HepG2 (cell line): ENCODE data around the gene FCRLA. TPM values are rescaled to one million over a fixed set of nuclear protein-coding genes. Genes with fewer than 3 reads are reported as not detected.
A peak's percentile ranks its signal among the peaks of the same experiment; 100 is the strongest.

ENCODE experiments used
- ARNT2 ChIP-seq: sonication (generic); formaldehyde crosslinking; IDR thresholded peaks from 2 replicates; pipeline ENCODE4 v1.8.0; 2022; ENCODE audit warnings: mild to moderate bottlenecking, low read depth, missing genetic modification reagents, moderate library complexity
- KMT2B ChIP-seq: IDR thresholded peaks from 2 replicates; pipeline ENCODE4 v1.6.1; 2016; ENCODE audit warnings: missing genetic modification reagents, missing compliant biosample characterization
- SCMH1 ChIP-seq: sonication (generic); formaldehyde crosslinking; IDR thresholded peaks from 2 replicates; pipeline ENCODE4 v1.9.0; 2021; ENCODE audit warnings: missing genetic modification reagents, mild to moderate bottlenecking, borderline replicate concordance
- SIN3A ChIP-seq: IDR thresholded peaks from 2 replicates; pipeline ENCODE4 v1.6.1; 2011; ENCODE audit warnings: low read depth, mild to moderate bottlenecking, control low read depth, low read length, borderline replicate concordance
- TBX2 ChIP-seq: sonication (generic); formaldehyde crosslinking; IDR thresholded peaks from 2 replicates; pipeline ENCODE4 v1.5.0; 2020; ENCODE audit warnings: missing genetic modification reagents, mild to moderate bottlenecking, borderline replicate concordance
- ZNF12 ChIP-seq: sonication (generic); formaldehyde crosslinking; IDR thresholded peaks from 2 replicates; pipeline ENCODE4 v1.5.0; 2020; ENCODE audit warnings: missing genetic modification reagents
- ZNF678 ChIP-seq: sonication (generic); formaldehyde crosslinking; IDR thresholded peaks from 2 replicates; pipeline ENCODE4 v1.4.0; 2020; ENCODE audit warnings: mild to moderate bottlenecking, missing genetic modification reagents
- ZNF709 ChIP-seq: sonication (generic); formaldehyde crosslinking; IDR thresholded peaks from 2 replicates; pipeline ENCODE4 v1.5.0; 2020; ENCODE audit warnings: mild to moderate bottlenecking, missing genetic modification reagents
- ZSCAN20 ChIP-seq: sonication (generic); formaldehyde crosslinking; IDR thresholded peaks from 2 replicates; pipeline ENCODE4 v1.4.0; 2020; ENCODE audit warnings: missing genetic modification reagents, mild to moderate bottlenecking, borderline replicate concordance
- polyA plus RNA-seq, 8 experiments: library from polyadenylated mRNA; depleted of rRNA in 3 of 8; stranded (reverse) in 7 of 8; unstranded in 1 of 8; fragments of >200 nt; fragmentation: Illumina TruSeq in 4 of 8; extraction: Trizol in 4 of 8; gene quantifications; 2 replicates each; pipeline versions ENCODE4 v1.2.1 to v1.2.3, GENCODE V29; 2011 to 2016; ENCODE audit warnings: low read depth in 4 of 8, missing spikeins in 1 of 8, mixed read lengths in 1 of 8; ENCODE audit not compliant: insufficient read depth in 1 of 8
- total RNA-seq, 5 experiments: library from RNA; depleted of rRNA; stranded (reverse); fragments of >200 nt; fragmentation: Illumina TruSeq; extraction: Trizol; gene quantifications; 2 replicates each; pipeline ENCODE4 v1.2.3, GENCODE V29; 2016; ENCODE audit warnings: low read depth in 1 of 5
- TF ChIP-seq, protein P1 (sequence below), 2 experiments: sonication (generic) in 1 of 2; formaldehyde crosslinking in 1 of 2; IDR thresholded peaks; 2 replicates each; pipeline versions ENCODE4 v1.6.1 to v1.9.0; 2014 to 2022; ENCODE audit warnings: antibody characterized with exemption in 1 of 2, borderline replicate concordance in 1 of 2, inconsistent platforms in 1 of 2, low read depth in 1 of 2, missing genetic modification reagents in 1 of 2
- TF ChIP-seq, protein P2 (sequence below): sonication (generic); formaldehyde crosslinking; IDR thresholded peaks from 2 replicates; pipeline ENCODE4 v1.5.0; 2020; ENCODE audit warnings: missing genetic modification reagents
- TF ChIP-seq, protein P3 (sequence below): IDR thresholded peaks from 2 replicates; pipeline ENCODE4 v1.6.1; 2016; ENCODE audit warnings: control low read depth
- TF ChIP-seq, protein P4 (sequence below): sonication (generic); formaldehyde crosslinking; IDR thresholded peaks from 2 replicates; pipeline ENCODE4 v1.8.0; 2022; ENCODE audit warnings: mild to moderate bottlenecking, missing genetic modification reagents, borderline replicate concordance

Gene FCRLA
- total and polyA plus RNA-seq, 2 of the 13 experiments (the other 11 are each of a cell fraction or from before 2014, with no cell fraction given), result not detected

DNA sequence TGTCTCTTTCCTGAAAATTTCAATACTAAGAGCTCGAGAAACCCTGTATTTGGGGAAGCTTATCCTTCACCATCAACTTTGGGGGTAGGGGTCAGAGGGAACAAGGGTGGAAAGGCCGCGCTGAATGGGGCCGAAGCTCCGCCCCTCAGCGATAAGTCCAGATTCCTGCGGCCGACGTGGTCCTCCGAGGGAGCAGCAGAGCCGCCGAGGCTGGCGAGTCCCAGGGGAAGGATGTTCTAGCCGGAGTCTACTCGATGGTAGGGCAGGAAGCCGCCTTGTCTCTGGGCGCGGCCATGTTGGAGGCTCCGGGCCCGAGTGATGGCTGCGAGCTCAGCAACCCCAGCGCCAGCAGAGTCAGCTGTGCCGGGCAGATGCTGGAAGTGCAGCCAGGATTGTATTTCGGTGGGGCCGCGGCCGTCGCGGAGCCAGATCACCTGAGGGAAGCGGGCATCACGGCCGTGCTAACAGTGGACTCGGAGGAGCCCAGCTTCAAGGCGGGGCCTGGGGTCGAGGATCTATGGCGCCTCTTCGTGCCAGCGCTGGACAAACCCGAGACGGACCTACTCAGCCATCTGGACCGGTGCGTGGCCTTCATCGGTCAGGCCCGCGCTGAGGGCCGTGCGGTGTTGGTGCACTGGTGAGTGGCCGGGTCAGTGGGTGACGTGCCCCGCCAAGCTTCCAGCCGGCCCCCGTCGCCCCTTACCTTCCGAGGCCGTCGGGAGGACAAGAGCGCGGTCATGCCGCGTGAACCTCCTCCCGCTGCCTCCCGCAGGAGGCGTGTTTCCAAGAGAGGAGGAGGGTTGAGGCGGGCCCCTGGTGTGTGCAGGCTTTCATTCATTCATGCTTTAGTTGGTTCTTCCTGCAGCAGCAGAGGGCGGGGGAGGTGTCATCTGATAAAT lies 42.7 kb downstream of the FCRLA start, which contains the start of gene DUSP12 (continued):
- TF ChIP-seq SIN3A (peak; percentile 82; the same call in 1 of the 2 replicates), ZNF709 (CRISPR knock-in tag) (peak; percentile 97), KMT2B (peak; percentile 83), SCMH1 (no peak), TBX2 (CRISPR knock-in tag) (peak; percentile 83), ZNF12 (CRISPR knock-in tag) (no peak), ZNF678 (CRISPR knock-in tag) (peak; percentile 82; the same call in 1 of the 2 replicates), ZSCAN20 (CRISPR knock-in tag) (no peak), ARNT2 (CRISPR knock-in tag) (peak; percentile 71; the same call in 1 of the 2 replicates)
- TF ChIP-seq, protein P1, sequence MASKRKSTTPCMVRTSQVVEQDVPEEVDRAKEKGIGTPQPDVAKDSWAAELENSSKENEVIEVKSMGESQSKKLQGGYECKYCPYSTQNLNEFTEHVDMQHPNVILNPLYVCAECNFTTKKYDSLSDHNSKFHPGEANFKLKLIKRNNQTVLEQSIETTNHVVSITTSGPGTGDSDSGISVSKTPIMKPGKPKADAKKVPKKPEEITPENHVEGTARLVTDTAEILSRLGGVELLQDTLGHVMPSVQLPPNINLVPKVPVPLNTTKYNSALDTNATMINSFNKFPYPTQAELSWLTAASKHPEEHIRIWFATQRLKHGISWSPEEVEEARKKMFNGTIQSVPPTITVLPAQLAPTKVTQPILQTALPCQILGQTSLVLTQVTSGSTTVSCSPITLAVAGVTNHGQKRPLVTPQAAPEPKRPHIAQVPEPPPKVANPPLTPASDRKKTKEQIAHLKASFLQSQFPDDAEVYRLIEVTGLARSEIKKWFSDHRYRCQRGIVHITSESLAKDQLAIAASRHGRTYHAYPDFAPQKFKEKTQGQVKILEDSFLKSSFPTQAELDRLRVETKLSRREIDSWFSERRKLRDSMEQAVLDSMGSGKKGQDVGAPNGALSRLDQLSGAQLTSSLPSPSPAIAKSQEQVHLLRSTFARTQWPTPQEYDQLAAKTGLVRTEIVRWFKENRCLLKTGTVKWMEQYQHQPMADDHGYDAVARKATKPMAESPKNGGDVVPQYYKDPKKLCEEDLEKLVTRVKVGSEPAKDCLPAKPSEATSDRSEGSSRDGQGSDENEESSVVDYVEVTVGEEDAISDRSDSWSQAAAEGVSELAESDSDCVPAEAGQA (IDR thresholded peaks at IDR 0.05; ENCODE audit: low read depth), result peak; percentile 68
- TF ChIP-seq, protein P1 (CRISPR knock-in tag; IDR thresholded peaks at IDR 0.05; ENCODE audit: borderline replicate concordance), result no peak
- TF ChIP-seq, protein P2, sequence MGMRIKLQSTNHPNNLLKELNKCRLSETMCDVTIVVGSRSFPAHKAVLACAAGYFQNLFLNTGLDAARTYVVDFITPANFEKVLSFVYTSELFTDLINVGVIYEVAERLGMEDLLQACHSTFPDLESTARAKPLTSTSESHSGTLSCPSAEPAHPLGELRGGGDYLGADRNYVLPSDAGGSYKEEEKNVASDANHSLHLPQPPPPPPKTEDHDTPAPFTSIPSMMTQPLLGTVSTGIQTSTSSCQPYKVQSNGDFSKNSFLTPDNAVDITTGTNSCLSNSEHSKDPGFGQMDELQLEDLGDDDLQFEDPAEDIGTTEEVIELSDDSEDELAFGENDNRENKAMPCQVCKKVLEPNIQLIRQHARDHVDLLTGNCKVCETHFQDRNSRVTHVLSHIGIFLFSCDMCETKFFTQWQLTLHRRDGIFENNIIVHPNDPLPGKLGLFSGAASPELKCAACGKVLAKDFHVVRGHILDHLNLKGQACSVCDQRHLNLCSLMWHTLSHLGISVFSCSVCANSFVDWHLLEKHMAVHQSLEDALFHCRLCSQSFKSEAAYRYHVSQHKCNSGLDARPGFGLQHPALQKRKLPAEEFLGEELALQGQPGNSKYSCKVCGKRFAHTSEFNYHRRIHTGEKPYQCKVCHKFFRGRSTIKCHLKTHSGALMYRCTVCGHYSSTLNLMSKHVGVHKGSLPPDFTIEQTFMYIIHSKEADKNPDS, result no peak
- TF ChIP-seq, protein P3, sequence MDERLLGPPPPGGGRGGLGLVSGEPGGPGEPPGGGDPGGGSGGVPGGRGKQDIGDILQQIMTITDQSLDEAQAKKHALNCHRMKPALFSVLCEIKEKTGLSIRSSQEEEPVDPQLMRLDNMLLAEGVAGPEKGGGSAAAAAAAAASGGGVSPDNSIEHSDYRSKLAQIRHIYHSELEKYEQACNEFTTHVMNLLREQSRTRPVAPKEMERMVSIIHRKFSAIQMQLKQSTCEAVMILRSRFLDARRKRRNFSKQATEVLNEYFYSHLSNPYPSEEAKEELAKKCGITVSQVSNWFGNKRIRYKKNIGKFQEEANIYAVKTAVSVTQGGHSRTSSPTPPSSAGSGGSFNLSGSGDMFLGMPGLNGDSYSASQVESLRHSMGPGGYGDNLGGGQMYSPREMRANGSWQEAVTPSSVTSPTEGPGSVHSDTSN (CRISPR knock-in tag), result no peak
- TF ChIP-seq, protein P4, sequence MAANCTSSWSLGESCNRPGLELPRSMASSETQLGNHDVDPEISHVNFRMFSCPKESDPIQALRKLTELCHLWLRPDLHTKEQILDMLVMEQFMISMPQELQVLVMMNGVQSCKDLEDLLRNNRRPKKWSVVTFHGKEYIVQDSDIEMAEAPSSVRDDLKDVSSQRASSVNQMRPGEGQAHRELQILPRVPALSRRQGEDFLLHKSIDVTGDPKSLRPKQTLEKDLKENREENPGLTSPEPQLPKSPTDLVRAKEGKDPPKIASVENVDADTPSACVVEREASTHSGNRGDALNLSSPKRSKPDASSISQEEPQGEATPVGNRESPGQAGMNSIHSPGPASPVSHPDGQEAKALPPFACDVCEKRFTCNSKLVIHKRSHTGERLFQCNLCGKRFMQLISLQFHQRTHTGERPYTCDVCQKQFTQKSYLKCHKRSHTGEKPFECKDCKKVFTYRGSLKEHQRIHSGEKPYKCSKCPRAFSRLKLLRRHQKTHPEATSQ (CRISPR knock-in tag), result no peak
